Sigmoid colon (tissue), 7 donors: Measurements from ENCODE around the gene GRK6. TPM values are rescaled to one million over a fixed set of nuclear protein-coding genes. Genes with fewer than 3 reads are reported as not detected.
"Not testable (repeated sequence)": the region's sequence is repeated elsewhere in the genome, so short reads cannot be mapped to it uniquely, and the experiment has no call there.

Experiments
- DNase-seq: peaks from one replicate; pipeline ENCODE4 v3.0.0-alpha.2; 2019
- H3K27ac ChIP-seq, 4 donors: fragments of 200-600 bp; sonication (generic); one replicate each; pipeline ENCODE4 v1.5.1; 2016 to 2019; ENCODE audit warnings: mild to moderate bottlenecking in 1 of 4
- H3K27me3 ChIP-seq, 3 donors: fragments of 200-600 bp; sonication (generic); one replicate each; pipeline ENCODE4 v1.5.1; 2019; ENCODE audit warnings: mild to moderate bottlenecking in 1 of 3
- H3K36me3 ChIP-seq, 4 donors: fragments of 200-600 bp; sonication (generic); one replicate each; pipeline ENCODE4 v1.5.1; 2016 to 2019
- H3K4me1 ChIP-seq, 4 donors: fragments of 200-600 bp; sonication (generic); one replicate each; pipeline ENCODE4 v1.5.1; 2017 to 2019
- H3K4me3 ChIP-seq, 4 donors: fragments of 200-600 bp; sonication (generic); one replicate each; pipeline ENCODE4 v1.5.1; 2017 to 2019; ENCODE audit warnings: mild to moderate bottlenecking in 2 of 4, moderate library complexity in 1 of 4
- H3K9me3 ChIP-seq, 4 donors: fragments of 200-600 bp in 3 of 4; sonication (generic) in 3 of 4; one replicate each; pipeline versions ENCODE4 v1.5.1 to v1.6.1; 2013 to 2019
- EP300 ChIP-seq, 4 donors: sonication (generic); formaldehyde crosslinking; IDR thresholded peaks; one replicate each; pipeline ENCODE4 v1.6.1; 2017; ENCODE audit warnings: antibody characterized with exemption in 4 of 4
- POLR2A ChIP-seq, 2 donors: fragments of 450-650 bp; IDR thresholded peaks; one replicate each; pipeline ENCODE4 v1.6.1; 2016; ENCODE audit warnings: antibody characterized with exemption in 2 of 2, mild to moderate bottlenecking in 2 of 2, moderate library complexity in 2 of 2
- POLR2AphosphoS5 ChIP-seq, 4 donors: sonication (generic); formaldehyde crosslinking; IDR thresholded peaks; one replicate each; pipeline ENCODE4 v1.6.1; 2017; ENCODE audit warnings: antibody characterized with exemption in 4 of 4
- WGBS, 2 donors: extraction: QIAGEN DNeasy Blood & Tissue Kit; methylation state at CpG; one replicate each; pipeline ENCODE4 v1.1.7; 2013; 5-methylcytosine and 5-hydroxymethylcytosine counted together
- intact Hi-C: fragments of 100-400 bp; cut with DNase I; formaldehyde crosslinking; loops from one replicate; pipeline ENCODE4 v1.15.1; 2023
- polyA plus RNA-seq, 3 donors: library from polyadenylated mRNA; stranded (reverse); fragments of 200-250 nt; gene quantifications; one replicate each; pipeline ENCODE4 v1.2.3, GENCODE V29; 2013
- total RNA-seq, 4 donors: library from RNA; depleted of rRNA; stranded (reverse); fragments of >200 nt; gene quantifications; one replicate each; pipeline ENCODE4 v1.1.0, GENCODE V29; 2016
- TF ChIP-seq, protein P1 (sequence below), 4 experiments: fragments of 450-650 bp in 3 of 4; fragments of 200-600 bp in 1 of 4; IDR thresholded peaks; one replicate each; pipeline ENCODE4 v1.5.1; 2016 to 2019; ENCODE audit warnings: antibody characterized with exemption in 4 of 4, mild to moderate bottlenecking in 3 of 4, moderate library complexity in 2 of 4
- donor health status: healthy with polysubstance abuse.
- donor health status: Bipolar disorder and iron deficiency.
- donor health status: healthy.

Gene GRK6
- total and polyA plus RNA-seq, 7 donors: 16.5 to 47.9 (median 21.9) TPM

DNA sequence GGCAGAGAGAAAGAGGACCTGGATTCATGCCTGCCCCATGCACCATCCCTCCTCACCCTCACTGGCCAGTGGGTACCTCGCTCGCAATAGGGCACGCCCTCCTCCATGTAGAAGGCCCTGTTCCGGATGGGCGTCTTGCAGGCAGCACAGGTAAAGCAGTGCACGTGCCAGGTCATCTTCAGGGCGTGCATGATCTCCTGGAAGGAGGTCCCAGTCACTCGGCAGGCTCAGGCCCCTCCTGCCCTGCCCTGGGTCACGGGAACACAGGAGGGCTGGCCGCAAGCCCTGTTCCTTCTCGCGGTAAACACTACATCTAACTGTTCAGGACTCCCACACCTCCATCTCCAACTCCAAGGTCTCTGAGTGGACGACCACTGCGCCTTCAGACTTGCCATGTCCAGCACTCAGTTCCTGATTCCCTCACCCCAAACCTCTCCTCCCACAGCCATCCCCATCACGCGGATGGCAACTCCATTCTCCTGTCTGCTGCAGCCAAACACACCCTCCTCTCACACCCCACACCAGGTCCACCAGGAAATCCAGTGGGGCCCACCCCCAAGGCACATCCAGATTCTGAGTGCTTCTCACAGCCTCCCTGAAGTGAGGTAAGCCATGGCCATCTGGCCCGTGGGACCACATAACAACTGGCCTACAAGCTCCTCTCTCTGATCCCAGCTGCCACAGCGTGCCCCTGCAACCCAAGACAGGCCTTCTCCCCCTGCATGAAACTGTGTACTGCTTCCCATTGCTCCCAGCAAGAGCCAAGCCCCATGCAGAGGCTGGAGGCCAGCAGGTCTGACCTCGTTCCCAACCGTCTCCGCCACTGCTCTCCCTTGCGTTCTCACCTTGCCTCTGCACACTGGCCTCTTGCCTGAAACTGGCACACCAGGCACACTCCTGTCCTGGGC lies 57.8 kb downstream of the GRK6 start:
- no peaks in the 10 kb centered on the region for H3K27me3 ChIP-seq
- no peak for DNase-seq
- peaks cover 34 to 74% (median 52%) of the 10 kb centered on the region in 4 donors for H3K36me3 ChIP-seq
- no peaks in the 10 kb centered on the region for H3K9me3 ChIP-seq
- peak overlapping the region; percentile 95 to 99 (median 96) for H3K27ac ChIP-seq
- peaks cover 0 to 95% (median 84%) of the 10 kb centered on the region in 4 donors for H3K4me1 ChIP-seq
- no peak overlapping the region for H3K4me3 ChIP-seq
- intact Hi-C loops: no loop called here
- 88 to 91% methylated on average over 22 of the region's 22 CpGs for WGBS, 2 donors
- TF ChIP-seq POLR2AphosphoS5 (IDR thresholded peaks at IDR 0.05): peak in 2 of 4 donors; percentile 66 to 76
- no peak for TF ChIP-seq POLR2A (IDR thresholded peaks at IDR 0.05)
- TF ChIP-seq, protein P1, sequence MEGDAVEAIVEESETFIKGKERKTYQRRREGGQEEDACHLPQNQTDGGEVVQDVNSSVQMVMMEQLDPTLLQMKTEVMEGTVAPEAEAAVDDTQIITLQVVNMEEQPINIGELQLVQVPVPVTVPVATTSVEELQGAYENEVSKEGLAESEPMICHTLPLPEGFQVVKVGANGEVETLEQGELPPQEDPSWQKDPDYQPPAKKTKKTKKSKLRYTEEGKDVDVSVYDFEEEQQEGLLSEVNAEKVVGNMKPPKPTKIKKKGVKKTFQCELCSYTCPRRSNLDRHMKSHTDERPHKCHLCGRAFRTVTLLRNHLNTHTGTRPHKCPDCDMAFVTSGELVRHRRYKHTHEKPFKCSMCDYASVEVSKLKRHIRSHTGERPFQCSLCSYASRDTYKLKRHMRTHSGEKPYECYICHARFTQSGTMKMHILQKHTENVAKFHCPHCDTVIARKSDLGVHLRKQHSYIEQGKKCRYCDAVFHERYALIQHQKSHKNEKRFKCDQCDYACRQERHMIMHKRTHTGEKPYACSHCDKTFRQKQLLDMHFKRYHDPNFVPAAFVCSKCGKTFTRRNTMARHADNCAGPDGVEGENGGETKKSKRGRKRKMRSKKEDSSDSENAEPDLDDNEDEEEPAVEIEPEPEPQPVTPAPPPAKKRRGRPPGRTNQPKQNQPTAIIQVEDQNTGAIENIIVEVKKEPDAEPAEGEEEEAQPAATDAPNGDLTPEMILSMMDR (IDR thresholded peaks at IDR 0.05): no peak
- TF ChIP-seq EP300 (IDR thresholded peaks at IDR 0.05): no peak

DNA sequence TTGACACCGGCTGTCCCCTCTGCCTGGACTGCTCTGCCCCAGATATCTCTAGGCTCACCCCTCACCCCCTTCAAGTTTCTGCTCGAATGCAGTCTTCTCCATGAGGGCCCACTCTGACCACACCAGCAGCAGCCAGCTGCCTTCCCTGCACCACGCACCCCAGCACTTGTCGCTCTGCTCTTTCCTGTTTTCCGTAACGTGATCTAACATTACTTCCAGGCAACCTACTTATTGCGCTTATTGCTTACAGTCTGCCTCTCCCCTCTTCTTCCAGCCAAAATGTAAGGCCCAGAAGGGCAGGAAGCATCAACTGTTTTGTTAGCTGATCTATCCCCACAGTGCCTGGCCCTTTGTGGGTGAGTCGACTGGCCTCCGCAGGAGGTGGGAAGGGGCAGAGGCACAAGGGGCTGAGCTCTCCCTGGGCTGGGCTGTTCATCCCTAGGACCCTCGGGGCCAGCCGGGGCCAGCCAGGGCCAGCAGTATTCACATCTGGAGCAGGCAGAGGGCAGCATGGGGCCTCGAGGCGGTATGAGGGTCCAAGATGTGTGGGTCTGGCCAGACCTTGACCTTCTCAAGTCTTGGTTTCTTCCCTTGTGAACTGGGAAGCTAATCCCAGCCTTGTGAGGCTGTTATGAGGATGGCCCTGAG lies 58.5 kb downstream of the GRK6 start:
- H3K4me1 ChIP-seq: peaks cover 0 to 95% (median 84%) of the 10 kb centered on the region in 4 donors
- intact Hi-C loops: no loop called here
- H3K27ac ChIP-seq: peak overlapping the region; percentile 95 to 99 (median 96)

DNA sequence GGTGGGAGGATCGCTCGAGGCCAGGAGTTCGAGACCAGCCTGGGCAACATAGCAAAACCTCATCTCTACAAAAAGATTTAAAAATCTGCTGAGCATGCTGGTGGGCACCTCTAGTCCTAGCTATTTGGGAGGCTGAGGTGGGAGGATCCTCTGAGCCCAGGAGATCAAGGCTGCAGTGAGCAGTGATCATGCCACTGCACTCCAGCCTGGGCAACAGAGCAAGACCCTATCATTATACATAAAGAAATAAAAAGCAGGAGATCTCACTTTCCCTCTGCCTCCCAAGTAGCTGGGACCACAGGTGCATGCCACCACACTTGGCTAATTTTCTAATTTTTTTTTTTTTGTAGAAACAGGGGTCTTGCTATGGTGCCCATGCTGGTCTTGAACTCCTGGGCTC lies 59.3 kb downstream of the GRK6 start:
- H3K27ac ChIP-seq: peak overlapping the region; percentile 95 to 99 (median 96)
- intact Hi-C loops: not testable (repeated sequence)
- 97 to 98% methylated on average over 3 of the region's 3 CpGs for WGBS, 2 donors

More for the DNA sequence above, 58.5 kb downstream of the GRK6 start:
- Histone ChIP-seq H3K9me3 (no peaks in the 10 kb centered on the region), H3K27me3 (no peaks in the 10 kb centered on the region), H3K4me3 (no peak overlapping the region), H3K36me3 (peaks cover 42 to 82% (median 60%) of the 10 kb centered on the region in 4 donors)
- peak in 2 of 4 donors; percentile 58 to 72 for TF ChIP-seq POLR2AphosphoS5 (IDR thresholded peaks at IDR 0.05)
- TF ChIP-seq EP300 (IDR thresholded peaks at IDR 0.05): no peak
- no peak for TF ChIP-seq POLR2A (IDR thresholded peaks at IDR 0.05)
- WGBS, 2 donors: 77 to 84% methylated on average over 13 of the region's 13 CpGs
- DNase-seq: no peak

DNA sequence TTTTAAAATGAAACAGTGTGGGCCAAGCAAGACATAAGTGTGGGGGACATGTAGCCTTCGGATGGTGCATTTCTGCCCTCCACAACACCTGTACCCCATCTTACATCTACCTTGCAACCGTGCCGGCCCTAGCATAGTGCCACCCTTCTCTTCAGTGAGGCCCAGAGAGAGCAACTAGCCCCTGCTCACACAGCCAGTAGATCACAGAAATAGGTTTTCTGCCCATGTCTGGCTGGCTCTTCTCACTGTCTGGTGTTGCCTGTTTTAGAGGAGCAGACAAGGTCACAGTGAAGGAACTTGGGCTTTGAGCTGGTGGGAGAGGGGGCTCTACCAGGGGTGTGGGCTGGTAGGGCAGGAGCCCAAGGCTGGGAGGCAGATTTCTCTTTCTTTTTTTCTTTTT lies 59.8 kb downstream of the GRK6 start:
- WGBS, 2 donors: 91 to 97% methylated on average over 3 of the region's 3 CpGs
- intact Hi-C loops: no loop called here
- peaks cover 48 to 91% (median 68%) of the 10 kb centered on the region in 4 donors for H3K36me3 ChIP-seq
- DNase-seq: no peak
- no peaks in the 10 kb centered on the region for H3K27me3 ChIP-seq
- peak in 2 of 4 donors; percentile 55 to 61 for TF ChIP-seq POLR2AphosphoS5 (IDR thresholded peaks at IDR 0.05)
- TF ChIP-seq, protein P1 (IDR thresholded peaks at IDR 0.05): no peak
- H3K9me3 ChIP-seq: no peaks in the 10 kb centered on the region
- peaks cover 0 to 97% (median 85%) of the 10 kb centered on the region in 4 donors for H3K4me1 ChIP-seq
- H3K27ac ChIP-seq: peak overlapping the region; percentile 38 to 99 (median 96)
- H3K4me3 ChIP-seq: no peak overlapping the region

More for the DNA sequence above, 59.3 kb downstream of the GRK6 start:
- H3K4me1 ChIP-seq: peaks cover 0 to 96% (median 85%) of the 10 kb centered on the region in 4 donors
- not testable (repeated sequence) for DNase-seq, H3K27me3 ChIP-seq, H3K9me3 ChIP-seq, H3K4me3 ChIP-seq
- peaks cover 46 to 88% (median 64%) of the 10 kb centered on the region in 4 donors for H3K36me3 ChIP-seq

DNA sequence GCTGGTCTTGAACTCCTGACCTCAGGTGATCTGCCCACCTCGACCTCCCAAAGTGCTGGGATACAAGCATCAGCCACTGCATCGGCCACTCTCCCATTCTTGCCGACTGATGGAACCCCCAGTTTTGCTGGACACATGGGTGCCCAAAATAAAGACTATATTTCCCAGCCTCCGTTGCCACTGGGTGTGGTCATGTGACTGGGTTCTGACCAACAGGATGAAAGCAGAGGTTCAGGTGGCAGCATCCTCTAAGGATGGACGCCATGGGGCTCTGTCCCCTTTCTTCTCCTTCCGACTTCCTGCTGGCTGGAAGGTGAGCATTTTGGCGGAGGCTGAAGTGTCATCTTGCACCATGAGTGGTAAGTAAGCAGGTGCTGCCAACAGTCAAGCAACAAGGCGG lies 60.7 kb downstream of the GRK6 start:
- peak overlapping the region; percentile 52 to 99 (median 96) for H3K27ac ChIP-seq
- peaks cover 0 to 97% (median 85%) of the 10 kb centered on the region in 4 donors for H3K4me1 ChIP-seq
- no peaks in the 10 kb centered on the region for H3K27me3 ChIP-seq
- no peak overlapping the region for H3K4me3 ChIP-seq
- WGBS, 2 donors: 89 to 94% methylated on average over 8 of the region's 8 CpGs
- TF ChIP-seq POLR2A (IDR thresholded peaks at IDR 0.05): no peak
- peak in 1 of 4 donors; percentile 33 for TF ChIP-seq POLR2AphosphoS5 (IDR thresholded peaks at IDR 0.05)
- no peak for DNase-seq
- peaks cover 56 to 90% (median 72%) of the 10 kb centered on the region in 4 donors for H3K36me3 ChIP-seq
- intact Hi-C loops: no loop called here
- no peaks in the 10 kb centered on the region for H3K9me3 ChIP-seq

DNA sequence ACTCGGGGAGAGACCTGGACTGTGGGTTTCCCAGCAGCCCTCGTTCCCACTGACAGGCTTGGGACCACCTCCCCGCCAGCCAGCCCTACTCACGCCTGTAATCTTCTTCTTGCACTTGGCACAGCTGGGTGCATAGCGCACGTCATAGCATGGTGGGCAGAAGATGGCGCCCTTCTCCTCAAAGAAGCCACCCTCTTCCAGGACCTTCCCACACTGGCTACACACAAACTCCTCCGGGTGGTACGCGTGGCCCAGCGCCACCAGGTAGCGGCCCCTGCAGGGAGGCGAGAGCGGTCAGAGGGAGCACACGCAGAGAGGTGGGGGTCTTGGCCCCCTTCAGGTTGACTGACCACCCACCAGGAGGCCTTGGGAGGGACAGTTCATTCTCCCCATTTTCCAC lies 61.5 kb downstream of the GRK6 start:
- no peak overlapping the region for H3K4me3 ChIP-seq
- H3K27me3 ChIP-seq: no peaks in the 10 kb centered on the region
- 91 to 92% methylated on average over 15 of the region's 15 CpGs for WGBS, 2 donors
- intact Hi-C loops: no loop called here
- no peaks in the 10 kb centered on the region for H3K9me3 ChIP-seq
- H3K4me1 ChIP-seq: peaks cover 0 to 97% (median 86%) of the 10 kb centered on the region in 4 donors
- peaks cover 58 to 91% (median 77%) of the 10 kb centered on the region in 4 donors for H3K36me3 ChIP-seq
- peak overlapping the region; percentile 52 to 99 (median 96) for H3K27ac ChIP-seq
- DNase-seq: no peak
- TF ChIP-seq POLR2A (IDR thresholded peaks at IDR 0.05) (no peak), EP300 (IDR thresholded peaks at IDR 0.05) (no peak), POLR2AphosphoS5 (IDR thresholded peaks at IDR 0.05) (peak in 2 of 4 donors; percentile 34 to 44)
- TF ChIP-seq, protein P1 (IDR thresholded peaks at IDR 0.05): no peak
